Measurements from ENCODE around the gene PGBD1. TPM values are rescaled to one million over a fixed set of nuclear protein-coding genes. Genes with fewer than 3 reads are reported as not detected.
A peak's percentile ranks its signal among the peaks of the same experiment; 100 is the strongest.

Gene PGBD1
- total and polyA plus RNA-seq, 7 donors: 0.92 to 11.4 (median 5.4) TPM

DNA sequence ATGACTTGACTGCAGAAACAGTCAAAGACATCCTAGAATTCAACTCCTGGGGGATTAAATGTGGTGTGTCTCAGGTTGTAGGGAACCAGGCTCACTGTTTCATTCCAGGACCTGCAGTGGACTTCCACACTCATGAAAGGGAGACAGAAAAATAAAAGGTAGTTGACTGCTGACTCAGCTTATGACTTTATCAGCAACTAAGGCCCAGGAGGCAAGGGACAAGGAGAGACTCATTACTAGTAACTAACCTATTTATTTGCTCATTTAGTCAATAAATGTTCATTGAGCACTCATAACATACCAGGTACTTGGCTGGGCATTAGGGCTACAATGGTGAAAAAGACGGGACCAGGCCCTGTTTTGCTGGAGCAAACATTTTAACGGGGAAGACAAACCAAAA is 51.7 kb downstream of the PGBD1 start:
- DNase-seq: no peak
- Histone ChIP-seq H3K36me3 (peaks cover 0 to 11% (median 7%) of the 10 kb centered on the region in 4 donors), H3K4me3 (no peak overlapping the region), H3K4me1 (peaks cover 4 to 30% (median 19%) of the 10 kb centered on the region in 4 donors), H3K27me3 (no peaks in the 10 kb centered on the region), H3K9me3 (peaks cover 0 to 4% (median 0%) of the 10 kb centered on the region in 4 donors), H3K27ac (peak overlapping the region in 3 of 4 donors; percentile 91 to 99 (median 94))
- intact Hi-C loops (cut with DNase I): loop anchor here (5.0 to 10.0 kb wide), 2 partner anchors 51 to 652 kb away; partner anchors contain the start of gene PGBD1
- no peak for TF ChIP-seq POLR2A (IDR thresholded peaks at IDR 0.05)
- TF ChIP-seq, protein P1, sequence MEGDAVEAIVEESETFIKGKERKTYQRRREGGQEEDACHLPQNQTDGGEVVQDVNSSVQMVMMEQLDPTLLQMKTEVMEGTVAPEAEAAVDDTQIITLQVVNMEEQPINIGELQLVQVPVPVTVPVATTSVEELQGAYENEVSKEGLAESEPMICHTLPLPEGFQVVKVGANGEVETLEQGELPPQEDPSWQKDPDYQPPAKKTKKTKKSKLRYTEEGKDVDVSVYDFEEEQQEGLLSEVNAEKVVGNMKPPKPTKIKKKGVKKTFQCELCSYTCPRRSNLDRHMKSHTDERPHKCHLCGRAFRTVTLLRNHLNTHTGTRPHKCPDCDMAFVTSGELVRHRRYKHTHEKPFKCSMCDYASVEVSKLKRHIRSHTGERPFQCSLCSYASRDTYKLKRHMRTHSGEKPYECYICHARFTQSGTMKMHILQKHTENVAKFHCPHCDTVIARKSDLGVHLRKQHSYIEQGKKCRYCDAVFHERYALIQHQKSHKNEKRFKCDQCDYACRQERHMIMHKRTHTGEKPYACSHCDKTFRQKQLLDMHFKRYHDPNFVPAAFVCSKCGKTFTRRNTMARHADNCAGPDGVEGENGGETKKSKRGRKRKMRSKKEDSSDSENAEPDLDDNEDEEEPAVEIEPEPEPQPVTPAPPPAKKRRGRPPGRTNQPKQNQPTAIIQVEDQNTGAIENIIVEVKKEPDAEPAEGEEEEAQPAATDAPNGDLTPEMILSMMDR (IDR thresholded peaks at IDR 0.05): no peak
- no peak for TF ChIP-seq EP300 (IDR thresholded peaks at IDR 0.05)
- no peak for TF ChIP-seq POLR2AphosphoS5 (IDR thresholded peaks at IDR 0.05)
- 93 to 96% methylated on average over 2 of the region's 2 CpGs for WGBS, 2 donors

GRCh38 chr6:28333599-28334018 is 52.2 kb downstream of the PGBD1 start:
- H3K4me1 ChIP-seq: peaks cover 4 to 35% (median 19%) of the 10 kb centered on the region in 4 donors
- no peak for TF ChIP-seq POLR2AphosphoS5 (IDR thresholded peaks at IDR 0.05)
- H3K9me3 ChIP-seq: peaks cover 0 to 4% (median 0%) of the 10 kb centered on the region in 4 donors
- intact Hi-C loops (cut with DNase I): loop anchor here (5.0 to 10.0 kb wide), 2 partner anchors 51 to 651 kb away; partner anchors contain the start of gene PGBD1
- DNase-seq: no peak
- peak overlapping the region in 3 of 4 donors; percentile 91 to 99 (median 94) for H3K27ac ChIP-seq
- WGBS, 2 donors: 94% methylated on average over 1 of the region's 1 CpG
- H3K36me3 ChIP-seq: peaks cover 0 to 8% (median 6%) of the 10 kb centered on the region in 4 donors
- H3K4me3 ChIP-seq: no peak overlapping the region
- no peaks in the 10 kb centered on the region for H3K27me3 ChIP-seq

DNA sequence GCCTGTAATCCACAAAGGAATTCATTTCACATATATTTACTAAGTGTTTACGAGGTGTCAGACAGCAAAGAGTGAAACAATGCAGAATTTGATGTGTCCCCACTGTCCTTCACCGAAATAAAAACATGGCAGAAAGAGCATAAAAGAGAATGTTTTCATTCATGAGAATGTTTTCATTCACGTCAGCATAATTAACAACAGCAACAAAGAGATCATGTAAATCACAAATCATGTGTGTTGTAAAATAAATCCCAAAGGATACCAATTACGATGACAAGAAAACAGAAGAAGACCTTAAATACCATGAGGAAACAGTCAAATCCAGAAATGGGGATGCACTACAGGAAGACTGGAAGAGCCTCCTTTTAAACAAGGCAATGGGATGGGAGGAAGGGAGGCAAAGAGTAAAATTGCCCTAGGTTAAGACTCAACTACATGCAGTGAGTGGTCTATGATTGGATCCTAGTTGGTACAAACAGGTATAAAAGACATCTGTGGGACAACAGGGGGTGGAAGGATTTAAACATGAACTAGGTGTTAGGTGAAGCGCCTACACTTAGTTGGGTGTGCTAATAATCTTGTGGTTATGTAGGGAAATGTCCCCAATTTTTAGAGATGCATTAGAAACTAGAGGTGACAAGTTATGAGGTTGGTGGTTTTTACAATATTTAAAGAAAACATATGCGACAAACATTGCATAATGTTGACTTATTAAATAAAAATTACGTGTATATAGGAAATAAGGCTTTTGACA is 53.1 kb downstream of the PGBD1 start:
- H3K9me3 ChIP-seq: no peaks in the 10 kb centered on the region
- intact Hi-C loops (cut with DNase I): loop anchor here (5.0 to 10.0 kb wide), 4 partner anchors 52 to 1187 kb away; partner anchors contain the start of genes PGBD1 and ZSCAN26
- no peak for DNase-seq
- H3K4me1 ChIP-seq: peaks cover 4 to 35% (median 19%) of the 10 kb centered on the region in 4 donors
- TF ChIP-seq POLR2A (IDR thresholded peaks at IDR 0.05): no peak
- no peak for TF ChIP-seq EP300 (IDR thresholded peaks at IDR 0.05)
- no peak for TF ChIP-seq POLR2AphosphoS5 (IDR thresholded peaks at IDR 0.05)
- TF ChIP-seq, protein P1 (IDR thresholded peaks at IDR 0.05): no peak
- peak overlapping the region in 3 of 4 donors; percentile 61 to 73 (median 69) for H3K4me3 ChIP-seq
- H3K36me3 ChIP-seq: peaks cover 0 to under 1% (median 0%) of the 10 kb centered on the region in 4 donors
- no peaks in the 10 kb centered on the region for H3K27me3 ChIP-seq
- WGBS, 2 donors: 82 to 85% methylated on average over 7 of the region's 7 CpGs
- H3K27ac ChIP-seq: peak overlapping the region; percentile 91 to 99 (median 95)

GRCh38 chr6:28335040-28335563 is 53.7 kb downstream of the PGBD1 start:
- peaks cover 4 to 35% (median 19%) of the 10 kb centered on the region in 4 donors for H3K4me1 ChIP-seq
- no peak for DNase-seq
- WGBS, 2 donors: 30 to 34% methylated on average over 12 of the region's 12 CpGs
- H3K4me3 ChIP-seq: peak overlapping the region; percentile 54 to 73 (median 65)
- H3K27ac ChIP-seq: peak overlapping the region; percentile 91 to 99 (median 95)
- no peak for TF ChIP-seq POLR2AphosphoS5 (IDR thresholded peaks at IDR 0.05)
- peak in 1 of 4 donors; percentile 40 for TF ChIP-seq EP300 (IDR thresholded peaks at IDR 0.05)
- intact Hi-C loops (cut with DNase I): loop anchor here (5.0 to 10.0 kb wide), 3 partner anchors 68 to 1188 kb away; partner anchors contain the start of gene ZSCAN26
- no peaks in the 10 kb centered on the region for H3K27me3 ChIP-seq
- no peaks in the 10 kb centered on the region for H3K36me3 ChIP-seq
- H3K9me3 ChIP-seq: no peaks in the 10 kb centered on the region

DNA sequence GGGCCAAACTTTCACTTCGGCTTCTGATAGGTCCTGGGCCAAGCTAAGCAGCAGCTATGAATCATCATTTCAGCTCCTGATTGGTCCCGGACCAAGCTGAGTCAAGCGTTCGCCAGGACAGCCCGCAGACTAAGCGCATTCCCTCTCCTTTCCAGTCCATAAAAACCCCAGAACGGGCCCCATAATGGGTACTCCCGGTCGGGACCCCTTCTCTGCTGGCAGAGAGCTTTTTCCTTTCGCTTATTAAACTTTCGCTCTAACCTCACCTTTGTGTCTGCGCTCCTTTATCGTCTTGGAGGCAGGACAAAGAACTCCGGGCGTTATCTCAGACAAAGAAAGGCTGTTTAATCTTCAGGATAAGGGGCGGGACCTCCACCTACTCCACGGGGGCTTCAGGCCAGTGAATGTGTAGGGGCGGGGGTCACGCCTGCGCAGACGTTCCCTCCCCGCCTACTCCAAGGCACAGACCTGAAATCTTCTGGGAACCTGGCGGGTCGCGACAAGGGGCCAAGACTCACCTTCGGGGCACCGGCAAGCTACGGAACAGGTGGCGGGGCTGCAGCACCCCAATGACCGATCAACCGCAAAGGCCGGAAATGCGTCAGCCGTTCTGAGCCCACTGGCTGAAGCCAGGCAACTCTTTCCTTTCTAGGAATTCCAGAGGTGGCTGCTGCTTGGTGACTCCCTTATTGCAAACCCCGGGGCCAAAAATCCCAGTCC is 54.4 kb downstream of the PGBD1 start, which contains the start of gene ZSCAN31:
ZSCAN31 (minus strand) TSS at position 585 of the 720 bp plus-strand sequence. CDS start 6,465 bp downstream, outside the sequence.
- peak within 1 kb of the TSS; percentile 54 to 73 (median 65) for H3K4me3 ChIP-seq
- intact Hi-C loops (cut with DNase I): loop anchor here (2.0 to 10.0 kb wide), 4 partner anchors 19 to 1188 kb away; partner anchors contain the start of gene ZSCAN26

More for the DNA sequence above, 54.4 kb downstream of the PGBD1 start, which contains the start of gene ZSCAN31:
- Histone ChIP-seq H3K9me3 (no peaks in the 10 kb centered on the region), H3K27ac (peak within 1 kb of the TSS; percentile 91 to 99 (median 95)), H3K36me3 (no peaks in the 10 kb centered on the region), H3K4me1 (peaks cover 4 to 35% (median 19%) of the 10 kb centered on the region in 4 donors), H3K27me3 (no peaks in the 10 kb centered on the region)
- DNase-seq: peak; percentile 99
- TF ChIP-seq POLR2A (IDR thresholded peaks at IDR 0.05) (peak; percentile 89 to 91), EP300 (IDR thresholded peaks at IDR 0.05) (peak in 1 of 4 donors; percentile 31), POLR2AphosphoS5 (IDR thresholded peaks at IDR 0.05) (peak; percentile 89 to 95 (median 92))
- TF ChIP-seq, protein P1 (IDR thresholded peaks at IDR 0.05): no peak
- 0 to 1% methylated on average over 35 of the region's 35 CpGs for WGBS, 2 donors

Data from sigmoid colon (tissue), 7 donors.